ENCODE measurements around the gene AP2B1.

The AP2B1 gene

DNA sequence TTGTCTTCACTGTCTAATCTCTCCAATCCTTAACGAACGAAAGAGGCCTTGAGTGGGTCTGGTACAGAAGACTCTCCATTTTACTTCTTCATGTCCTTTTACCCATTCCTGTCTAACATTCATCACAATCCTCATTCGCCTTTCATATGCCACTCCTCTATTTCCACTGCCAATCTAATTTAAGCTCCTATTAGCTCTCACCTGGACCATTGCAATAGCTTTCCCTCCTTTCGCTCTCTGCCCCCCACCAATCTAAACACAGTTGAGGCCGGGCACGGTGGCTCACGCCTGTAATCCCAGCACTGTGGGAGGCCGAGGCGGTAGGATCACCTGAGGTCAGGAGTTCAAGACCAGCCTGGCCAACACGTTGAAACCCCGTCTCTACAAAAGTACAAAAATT, 20.2 kb upstream of the AP2B1 start:
- Histone ChIP-seq H4K20me1 (ENCODE audit: low read depth, low read length) (no peaks in the 10 kb centered on the region), H3K4me2 (ENCODE audit: low read depth, low read length, poor library complexity, severe bottlenecking) (no peak overlapping the region), H3F3A (ENCODE audit: insufficient read depth) (no peaks in the 10 kb centered on the region), H2AFZ (ENCODE audit: low read depth, low read length, severe bottlenecking) (no peak overlapping the region), H3K27me3 (ENCODE audit: low read length) (no peaks in the 10 kb centered on the region), H3K36me3 (ENCODE audit: low read length) (no peaks in the 10 kb centered on the region), H3K79me2 (ENCODE audit: insufficient read depth, low read length) (peaks cover 35% of the 10 kb centered on the region), H3K27ac (ENCODE audit: low read depth, low read length) (no peak overlapping the region), H3K4me3 (ENCODE audit: insufficient read depth, low read length, poor library complexity, severe bottlenecking) (no peak overlapping the region), H3K9me2 (replicated peaks; ENCODE audit: insufficient read depth, low read length) (no peaks in the 10 kb centered on the region), H3K9ac (ENCODE audit: low read length) (no peak overlapping the region), H3K9me3 (ENCODE audit: insufficient read depth, low read length) (no peaks in the 10 kb centered on the region)
- TF ChIP-seq EZH2phosphoT487 (conservative IDR thresholded peaks at IDR 0.05; ENCODE audit: low read length), result no peak
- TF ChIP-seq, protein P1, sequence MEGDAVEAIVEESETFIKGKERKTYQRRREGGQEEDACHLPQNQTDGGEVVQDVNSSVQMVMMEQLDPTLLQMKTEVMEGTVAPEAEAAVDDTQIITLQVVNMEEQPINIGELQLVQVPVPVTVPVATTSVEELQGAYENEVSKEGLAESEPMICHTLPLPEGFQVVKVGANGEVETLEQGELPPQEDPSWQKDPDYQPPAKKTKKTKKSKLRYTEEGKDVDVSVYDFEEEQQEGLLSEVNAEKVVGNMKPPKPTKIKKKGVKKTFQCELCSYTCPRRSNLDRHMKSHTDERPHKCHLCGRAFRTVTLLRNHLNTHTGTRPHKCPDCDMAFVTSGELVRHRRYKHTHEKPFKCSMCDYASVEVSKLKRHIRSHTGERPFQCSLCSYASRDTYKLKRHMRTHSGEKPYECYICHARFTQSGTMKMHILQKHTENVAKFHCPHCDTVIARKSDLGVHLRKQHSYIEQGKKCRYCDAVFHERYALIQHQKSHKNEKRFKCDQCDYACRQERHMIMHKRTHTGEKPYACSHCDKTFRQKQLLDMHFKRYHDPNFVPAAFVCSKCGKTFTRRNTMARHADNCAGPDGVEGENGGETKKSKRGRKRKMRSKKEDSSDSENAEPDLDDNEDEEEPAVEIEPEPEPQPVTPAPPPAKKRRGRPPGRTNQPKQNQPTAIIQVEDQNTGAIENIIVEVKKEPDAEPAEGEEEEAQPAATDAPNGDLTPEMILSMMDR (IDR thresholded peaks at IDR 0.05; ENCODE audit: insufficient read depth, low read length, poor library complexity, severe bottlenecking), result no peak

DNA sequence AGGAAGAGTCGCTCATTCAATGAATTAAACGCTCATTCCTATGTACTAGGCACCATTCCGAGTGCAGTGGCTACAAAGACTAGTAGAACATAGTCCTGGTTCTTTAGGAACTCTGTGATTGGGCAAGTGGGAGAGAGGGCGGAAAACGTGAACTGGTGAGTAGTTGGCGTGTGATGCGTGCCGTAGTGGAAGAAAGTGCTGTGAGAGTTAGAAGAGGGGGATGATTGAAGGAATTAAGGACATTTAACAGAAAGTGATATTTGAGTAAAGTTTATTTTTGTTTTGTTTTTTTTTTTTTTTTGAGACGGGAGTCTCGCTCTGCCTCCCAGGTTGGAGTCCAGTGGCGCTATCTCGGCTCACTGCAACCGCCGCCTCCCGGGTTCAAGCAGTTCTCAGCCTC, 18.6 kb upstream of the AP2B1 start:
- Histone ChIP-seq H3K27me3 (ENCODE audit: low read length) (no peaks in the 10 kb centered on the region), H3F3A (ENCODE audit: insufficient read depth) (no peaks in the 10 kb centered on the region), H2AFZ (ENCODE audit: low read depth, low read length, severe bottlenecking) (peak overlapping the region; percentile 88), H3K9ac (ENCODE audit: low read length) (peak overlapping the region; percentile 87), H3K9me2 (replicated peaks; ENCODE audit: insufficient read depth, low read length) (no peaks in the 10 kb centered on the region), H3K79me2 (ENCODE audit: insufficient read depth, low read length) (peaks cover 35% of the 10 kb centered on the region), H4K20me1 (ENCODE audit: low read depth, low read length) (no peaks in the 10 kb centered on the region), H3K4me2 (ENCODE audit: low read depth, low read length, poor library complexity, severe bottlenecking) (peak overlapping the region; percentile 66), H3K27ac (ENCODE audit: low read depth, low read length) (no peak overlapping the region), H3K36me3 (ENCODE audit: low read length) (no peaks in the 10 kb centered on the region), H3K4me3 (ENCODE audit: insufficient read depth, low read length, poor library complexity, severe bottlenecking) (peak overlapping the region; percentile 97), H3K9me3 (ENCODE audit: insufficient read depth, low read length) (no peaks in the 10 kb centered on the region)
- TF ChIP-seq, protein P1 (IDR thresholded peaks at IDR 0.05; ENCODE audit: insufficient read depth, low read length, poor library complexity, severe bottlenecking), result no peak
- TF ChIP-seq EZH2phosphoT487 (conservative IDR thresholded peaks at IDR 0.05; ENCODE audit: low read length), result no peak

GRCh38 chr17:35569405-35569804, 17.7 kb upstream of the AP2B1 start:
- Histone ChIP-seq H3F3A (ENCODE audit: insufficient read depth) (peaks cover 3% of the 10 kb centered on the region; the same call in 1 of the 2 replicates), H3K27ac (ENCODE audit: low read depth, low read length) (no peak overlapping the region), H3K9ac (ENCODE audit: low read length) (peak overlapping the region; percentile 87)

More at GRCh38 chr17:35569405-35569804, 17.7 kb upstream of the AP2B1 start:
- Histone ChIP-seq H4K20me1 (ENCODE audit: low read depth, low read length) (no peaks in the 10 kb centered on the region), H3K4me3 (ENCODE audit: insufficient read depth, low read length, poor library complexity, severe bottlenecking) (peak overlapping the region; percentile 97), H3K9me3 (ENCODE audit: insufficient read depth, low read length) (no peaks in the 10 kb centered on the region), H3K79me2 (ENCODE audit: insufficient read depth, low read length) (peaks cover 35% of the 10 kb centered on the region), H3K27me3 (ENCODE audit: low read length) (no peaks in the 10 kb centered on the region), H3K4me2 (ENCODE audit: low read depth, low read length, poor library complexity, severe bottlenecking) (peak overlapping the region; percentile 66), H3K9me2 (replicated peaks; ENCODE audit: insufficient read depth, low read length) (no peaks in the 10 kb centered on the region), H2AFZ (ENCODE audit: low read depth, low read length, severe bottlenecking) (no peak overlapping the region), H3K36me3 (ENCODE audit: low read length) (peaks cover 3% of the 10 kb centered on the region; the same call in 1 of the 2 replicates)
- no peak for TF ChIP-seq EZH2phosphoT487 (conservative IDR thresholded peaks at IDR 0.05; ENCODE audit: low read length)
- TF ChIP-seq, protein P1 (IDR thresholded peaks at IDR 0.05; ENCODE audit: insufficient read depth, low read length, poor library complexity, severe bottlenecking), result no peak

All from SU-DHL-6 (cell line).